Nucleus accumbens (tissue), 56 donors: Measurements from ENCODE around the gene TTC34.
A peak's percentile ranks its signal among the peaks of the same experiment; 100 is the strongest.

ENCODE experiments used
- DNase-seq, 56 donors: peaks; one replicate each; lab custom pipeline; 2025; lab: John Stamatoyannopoulos, UW

TTC34 gene, protein sequence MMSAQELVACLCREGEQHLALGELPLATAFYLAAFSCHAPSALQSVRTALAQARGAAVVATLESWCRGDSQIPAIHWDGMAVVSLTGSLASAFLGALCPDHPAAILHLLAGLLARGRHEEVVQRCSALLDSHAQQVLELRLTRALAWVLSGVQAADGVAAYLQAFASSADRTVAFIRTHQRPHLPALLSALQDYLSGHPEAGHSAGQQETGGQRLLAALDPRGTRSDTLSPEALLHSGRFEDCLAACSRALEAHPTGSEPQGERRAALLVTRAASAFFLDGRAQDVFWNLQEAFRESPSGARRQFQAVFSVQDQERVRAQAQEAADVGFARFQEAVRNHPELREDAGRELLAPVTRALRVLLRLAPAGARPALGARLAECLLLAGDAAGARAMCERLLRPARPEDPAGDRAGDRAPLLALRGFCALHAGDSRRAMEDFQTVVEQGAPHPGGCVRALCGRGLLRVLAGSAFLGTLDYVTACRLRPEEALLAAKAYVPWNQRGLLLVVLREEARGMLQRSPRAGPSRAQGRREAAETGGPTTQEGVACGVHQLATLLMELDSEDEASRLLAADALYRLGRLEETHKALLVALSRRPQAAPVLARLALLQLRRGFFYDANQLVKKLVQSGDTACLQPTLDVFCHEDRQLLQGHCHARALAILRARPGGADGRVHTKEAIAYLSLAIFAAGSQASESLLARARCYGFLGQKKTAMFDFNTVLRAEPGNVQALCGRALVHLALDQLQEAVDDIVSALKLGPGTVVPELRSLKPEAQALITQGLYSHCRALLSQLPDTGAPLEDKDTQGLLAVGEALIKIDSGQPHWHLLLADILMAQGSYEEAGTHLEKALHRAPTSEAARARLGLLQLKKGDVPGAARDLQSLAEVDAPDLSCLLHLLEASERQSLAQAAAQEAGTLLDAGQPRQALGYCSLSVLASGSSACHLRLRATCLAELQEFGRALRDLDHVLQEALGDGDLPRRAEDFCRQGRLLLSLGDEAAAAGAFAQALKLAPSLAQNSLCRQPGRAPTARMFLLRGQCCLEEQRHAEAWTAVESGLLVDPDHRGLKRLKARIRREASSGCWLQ

GRCh38 chr1:2801535-2802291 is at the start of gene TTC34:
Gene TTC34, minus strand, starts transcription at chr1:2801693. Its CDS starts 866 bp downstream, at chr1:2800827.
- peak in 3 of 56 donors; percentile 4 to 46 (median 29) for DNase-seq

GRCh38 chr1:2850502-2850901 is 49.0 kb upstream of the TTC34 start:
- no peak for DNase-seq

DNA sequence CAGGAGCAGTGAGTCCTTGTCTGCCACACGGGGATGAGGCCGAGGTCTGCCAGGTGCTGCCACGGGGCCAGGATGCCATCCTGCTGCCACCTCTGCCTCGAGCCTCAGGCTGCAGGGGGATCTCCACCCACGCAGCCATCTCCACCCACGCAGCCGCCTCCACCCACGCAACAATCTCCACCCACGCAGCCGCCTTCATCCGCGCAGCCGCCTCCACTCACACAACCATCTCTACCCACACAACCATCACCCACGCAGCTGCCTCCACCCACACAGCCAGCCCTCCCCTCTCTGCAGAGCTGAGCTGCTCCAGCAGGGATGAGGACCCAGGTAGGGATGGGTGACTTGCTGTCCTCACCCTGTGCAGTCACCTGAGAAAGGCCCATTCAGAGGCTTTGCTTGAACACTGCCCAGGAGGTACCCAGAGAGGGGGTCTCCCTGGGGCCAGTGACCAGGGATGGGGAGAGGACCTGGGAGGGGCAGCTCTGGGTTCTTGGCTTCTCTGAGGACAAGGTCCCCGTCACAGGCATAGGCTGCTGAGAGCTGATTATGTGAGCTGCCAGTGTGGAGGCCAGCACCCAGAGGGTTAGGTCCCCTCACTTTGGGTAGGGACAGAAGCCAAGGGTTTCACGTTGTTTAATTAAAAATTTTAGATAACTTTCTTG is 46.6 kb upstream of the TTC34 start:
- DNase-seq: peak in 1 of 56 donors; percentile 57

GRCh38 chr1:2847086-2847985 is 45.8 kb upstream of the TTC34 start:
- DNase-seq: no peak

DNA sequence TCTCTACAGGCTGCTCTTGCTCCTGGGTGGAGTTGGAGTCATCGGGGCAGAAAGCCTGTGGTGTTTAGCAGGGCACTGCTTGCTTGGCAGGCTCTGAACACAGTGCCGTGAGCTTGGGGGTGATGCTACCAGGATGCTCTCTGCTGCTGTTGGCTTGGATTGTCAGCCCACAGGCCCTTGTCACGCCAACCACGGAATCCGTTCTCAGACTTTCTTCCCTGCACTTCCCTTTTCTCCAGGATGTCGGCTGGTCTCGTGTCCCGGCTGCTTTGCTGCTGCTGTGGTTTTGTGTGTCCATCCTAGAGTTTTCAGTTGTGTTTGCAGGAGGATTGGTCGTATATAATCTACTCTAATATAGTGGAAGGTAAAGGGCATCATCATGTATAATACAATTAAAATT is 44.4 kb upstream of the TTC34 start:
- no peak for DNase-seq

DNA sequence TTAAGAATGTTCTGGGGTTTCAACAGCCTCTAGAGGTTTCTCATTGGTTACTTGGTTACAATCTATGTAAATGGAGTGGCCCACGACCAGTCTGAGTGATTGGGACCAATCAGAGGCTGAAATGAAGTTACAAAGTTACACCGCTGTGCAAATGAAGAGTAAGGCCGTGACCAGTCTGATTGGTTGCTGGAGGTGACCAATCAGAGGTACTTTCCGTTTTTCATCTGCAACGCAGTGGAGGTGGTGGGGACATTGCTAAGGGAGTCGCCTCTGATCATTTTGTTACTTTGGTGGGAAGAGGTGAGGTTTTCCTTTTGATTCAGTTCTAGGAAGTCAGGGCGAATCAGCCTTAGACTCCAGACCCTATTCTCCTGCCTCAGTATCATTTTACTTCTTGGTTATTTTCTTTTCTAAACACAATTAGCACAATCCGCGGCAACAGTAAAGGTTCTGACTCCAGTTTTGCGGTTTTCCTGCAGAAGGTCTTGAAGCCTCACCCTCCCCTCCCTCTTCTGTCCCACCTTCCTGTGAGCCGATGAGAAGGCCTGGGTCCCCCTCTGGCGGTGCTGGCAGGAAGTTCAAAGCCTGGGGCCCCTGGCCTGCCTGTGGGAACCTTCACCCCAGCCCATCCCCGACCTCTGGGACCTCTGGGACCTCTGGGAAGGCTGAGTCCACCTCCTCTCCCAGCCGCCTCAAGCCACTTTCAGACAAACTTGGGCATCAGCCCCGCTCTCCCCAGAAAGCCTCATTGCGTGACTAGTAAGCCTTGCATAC is 38.7 kb upstream of the TTC34 start:
- DNase-seq: no peak

- DNase-seq: no peak
Observed at GRCh38 chr1:2837823-2838222, 36.3 kb upstream of the TTC34 start.

DNA sequence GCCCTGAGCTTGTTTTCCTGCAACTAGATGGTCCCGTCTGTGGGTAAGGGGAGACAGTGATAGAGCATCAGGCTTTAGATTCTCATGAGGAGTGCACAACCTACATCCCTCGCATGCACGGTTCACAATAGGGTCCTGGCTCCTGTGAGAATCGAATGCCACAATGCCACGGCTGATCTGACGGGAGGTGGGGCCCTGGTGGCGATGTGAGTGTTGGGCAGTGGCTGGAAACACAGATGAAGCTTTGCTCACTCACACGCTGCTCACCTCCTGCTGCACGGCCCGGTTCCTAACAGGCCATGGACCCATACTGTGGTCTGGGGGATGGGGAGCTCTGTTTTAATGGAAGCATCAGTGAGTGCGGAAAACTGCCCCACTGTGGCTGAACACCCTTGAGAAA is 35.8 kb upstream of the TTC34 start:
- DNase-seq: no peak

- no peak for DNase-seq
Observed at GRCh38 chr1:2836333-2836970, 35.0 kb upstream of the TTC34 start.

DNA sequence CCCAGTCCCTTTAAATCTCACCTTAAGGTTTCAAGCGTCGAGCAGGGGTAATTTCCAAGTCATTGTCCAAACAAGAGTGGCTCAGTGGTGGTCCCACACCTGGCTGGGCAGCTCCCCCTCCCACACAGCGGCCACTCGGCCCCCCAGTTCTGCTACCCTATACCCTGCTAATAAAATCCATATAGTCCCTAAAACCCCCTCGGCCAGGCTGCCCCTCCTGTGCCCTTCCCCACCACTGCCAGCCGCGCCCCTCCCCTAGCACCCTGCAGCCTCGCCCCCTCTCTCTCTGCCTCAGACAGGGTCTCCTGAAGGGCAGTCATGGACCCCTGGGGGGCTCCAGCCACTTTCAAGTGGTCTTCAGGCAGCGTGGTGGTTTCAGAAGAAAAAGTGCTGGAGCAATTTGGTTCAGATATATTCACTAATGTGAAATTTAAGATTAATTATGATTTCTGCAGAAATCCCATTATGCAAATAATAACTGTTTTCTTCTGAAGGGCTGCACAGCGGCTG is 34.2 kb upstream of the TTC34 start:
- DNase-seq: no peak

GRCh38 chr1:2834741-2835564 is 33.5 kb upstream of the TTC34 start:
- DNase-seq: no peak

GRCh38 chr1:2834146-2834475 is 32.6 kb upstream of the TTC34 start:
- no peak for DNase-seq

DNA sequence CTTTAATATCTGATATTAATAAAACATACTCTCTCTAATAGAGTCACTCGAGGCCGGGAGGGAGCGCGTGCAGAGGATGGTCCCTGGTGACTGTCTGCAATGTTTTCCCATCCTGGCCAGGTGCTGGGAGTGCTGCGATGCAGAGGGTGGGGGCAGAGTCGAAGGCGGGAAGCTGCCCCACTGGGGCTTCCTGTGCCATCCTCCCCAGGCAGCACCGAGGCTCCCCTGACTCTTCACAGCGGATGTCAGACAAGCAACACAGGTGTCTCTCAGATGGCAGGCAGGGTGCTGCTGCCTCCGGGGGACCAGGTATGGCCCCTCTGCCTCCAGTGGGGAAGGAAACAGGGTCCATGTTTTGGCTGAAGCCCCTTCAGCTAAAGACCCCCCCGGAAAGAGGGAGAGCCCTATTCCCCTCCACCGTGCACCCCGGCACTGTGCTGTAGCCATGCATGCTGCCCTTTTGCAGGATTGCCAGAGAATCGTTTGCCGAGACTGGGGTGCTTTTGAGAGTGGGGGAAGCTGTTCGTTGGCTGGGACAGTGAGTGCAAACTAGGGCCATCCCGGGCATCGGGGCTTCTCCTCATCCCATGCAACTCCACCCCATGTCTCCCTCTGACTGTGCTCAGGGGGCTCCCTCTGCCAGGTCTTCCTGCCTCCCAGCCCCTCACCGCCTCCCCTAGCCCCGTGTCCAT is 32.1 kb upstream of the TTC34 start:
- DNase-seq: no peak

DNA sequence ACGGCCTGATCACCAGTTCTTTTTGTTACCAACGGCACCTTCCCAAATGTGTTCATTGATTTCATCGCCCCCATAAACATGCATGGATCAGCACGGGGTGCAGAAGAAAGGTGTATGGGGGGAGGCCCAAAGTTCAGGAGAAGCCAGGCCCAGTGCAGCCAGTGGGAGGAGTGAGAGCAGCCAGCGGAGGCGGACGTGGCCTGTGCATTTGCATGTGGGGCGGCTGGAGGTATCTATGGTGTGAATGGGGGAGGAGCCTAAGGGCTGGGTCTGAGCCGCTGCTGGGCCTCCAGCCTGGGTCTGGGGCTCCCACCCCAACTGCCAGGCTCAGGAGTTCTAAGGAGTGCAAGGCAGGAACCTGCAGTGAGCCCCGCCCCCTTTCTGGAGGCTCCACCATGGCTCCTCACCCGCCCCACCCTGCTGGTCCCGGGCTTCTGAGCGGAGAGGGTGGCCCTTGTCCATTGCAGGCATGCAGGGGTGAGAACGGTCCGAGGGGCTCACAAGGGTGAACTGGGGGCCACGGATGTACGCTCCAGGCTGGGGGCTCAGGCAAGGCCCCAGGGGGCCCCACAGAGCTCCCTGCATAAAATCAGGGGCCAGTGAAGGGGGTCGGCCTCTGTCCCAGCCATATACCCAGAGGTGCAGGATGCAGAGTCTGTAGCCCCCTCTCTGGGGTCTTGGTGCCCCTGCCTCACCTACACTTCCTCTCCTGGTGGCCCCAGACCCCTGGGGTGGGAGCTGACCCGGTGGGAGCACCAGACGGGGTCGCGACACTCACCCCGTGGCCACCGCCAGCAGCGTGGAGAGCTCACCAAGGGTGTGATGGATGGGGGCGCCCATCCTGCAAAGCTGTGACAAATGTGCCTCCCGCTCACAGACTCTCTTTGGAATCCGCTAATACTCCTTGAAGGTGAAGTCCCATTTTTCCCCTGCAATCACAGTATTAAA is 31.3 kb upstream of the TTC34 start:
- no peak for DNase-seq
